NT2/D1 (cell line): ENCODE results near the gene SMIM12.
A peak's percentile ranks its signal among the peaks of the same experiment; 100 is the strongest.

Experiments
- DNase-seq: peaks from one replicate; pipeline ENCODE4 v3.0.0-alpha.2; 2011; ENCODE audit warnings: low read depth, low spot score
- H3K27me3 ChIP-seq: 2 replicates; pipeline ENCODE4 v1.6.0; 2011; ENCODE audit warnings: mild to moderate bottlenecking; ENCODE audit not compliant: insufficient read length, insufficient read depth
- H3K36me3 ChIP-seq: 2 replicates; pipeline ENCODE4 v1.6.1; 2011; ENCODE audit warnings: mild to moderate bottlenecking, low read length, mixed read lengths; ENCODE audit not compliant: insufficient read depth, insufficient read length
- H3K4me1 ChIP-seq: 2 replicates; pipeline ENCODE4 v1.5.1; 2011; ENCODE audit not compliant: insufficient read depth, insufficient read length
- H3K4me3 ChIP-seq: 2 replicates; pipeline ENCODE4 v1.5.1; 2011; ENCODE audit warnings: low read depth; ENCODE audit not compliant: insufficient read length
- H3K9ac ChIP-seq: 2 replicates; pipeline ENCODE4 v1.6.0; 2011; ENCODE audit warnings: low read depth; ENCODE audit not compliant: insufficient read length
- H3K9me3 ChIP-seq: 2 replicates; pipeline ENCODE4 v1.5.1; 2011; ENCODE audit warnings: mild to moderate bottlenecking, low read length; ENCODE audit not compliant: insufficient read depth
- SUZ12 ChIP-seq: IDR thresholded peaks from 2 replicates; pipeline ENCODE4 v1.6.1; 2011; ENCODE audit not compliant: insufficient read length, insufficient read depth; ENCODE audit errors: extremely low read depth
- YY1 ChIP-seq: IDR thresholded peaks from 2 replicates; pipeline ENCODE4 v1.6.1; 2011; ENCODE audit not compliant: insufficient read length, insufficient read depth
- ZNF274 ChIP-seq: IDR thresholded peaks from 2 replicates; pipeline ENCODE4 v1.6.1; 2011; ENCODE audit warnings: mild to moderate bottlenecking, low read depth, low read length

The SMIM12 gene

GRCh38 chr1:34865573-34865972, 6.0 kb upstream of the SMIM12 start:
- no peak for DNase-seq
- peak overlapping the region; percentile 88 for H3K9ac ChIP-seq
- H3K4me3 ChIP-seq: peak overlapping the region; percentile 64
- H3K4me1 ChIP-seq: no peaks in the 10 kb centered on the region
- peaks cover 41% of the 10 kb centered on the region for H3K27me3 ChIP-seq
- no peaks in the 10 kb centered on the region for H3K36me3 ChIP-seq
- no peak for TF ChIP-seq ZNF274
- TF ChIP-seq YY1: no peak
- TF ChIP-seq SUZ12: no peak
- H3K9me3 ChIP-seq: no peaks in the 10 kb centered on the region

DNA sequence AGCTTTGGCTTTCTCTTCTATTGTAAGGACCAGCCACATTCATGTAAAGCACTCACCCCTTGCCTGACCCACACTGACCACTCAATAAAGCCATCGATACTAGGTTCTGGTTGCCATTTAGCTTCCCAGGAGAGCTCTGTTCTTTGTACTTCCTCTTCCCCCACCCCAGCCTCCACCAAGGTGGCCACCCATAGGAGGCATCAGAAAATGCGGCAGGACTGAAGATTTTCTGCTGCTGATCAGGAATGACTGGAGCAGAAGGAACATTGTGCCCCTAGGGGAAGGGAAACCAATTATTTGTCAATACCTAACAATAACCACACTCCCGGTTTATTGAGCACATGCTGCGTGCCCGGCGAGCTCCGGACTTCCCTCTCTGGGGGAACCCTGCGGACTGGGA, 5.2 kb upstream of the SMIM12 start:
- H3K9me3 ChIP-seq: no peaks in the 10 kb centered on the region
- TF ChIP-seq ZNF274 (no peak), YY1 (no peak), SUZ12 (no peak)
- peaks cover 41% of the 10 kb centered on the region for H3K27me3 ChIP-seq
- no peak for DNase-seq
- H3K36me3 ChIP-seq: no peaks in the 10 kb centered on the region
- H3K9ac ChIP-seq: no peak overlapping the region
- no peak overlapping the region for H3K4me3 ChIP-seq
- no peaks in the 10 kb centered on the region for H3K4me1 ChIP-seq

GRCh38 chr1:34863501-34863900, 4.0 kb upstream of the SMIM12 start:
- Histone ChIP-seq H3K4me1 (no peaks in the 10 kb centered on the region), H3K9me3 (no peaks in the 10 kb centered on the region), H3K27me3 (peaks cover 41% of the 10 kb centered on the region)

DNA sequence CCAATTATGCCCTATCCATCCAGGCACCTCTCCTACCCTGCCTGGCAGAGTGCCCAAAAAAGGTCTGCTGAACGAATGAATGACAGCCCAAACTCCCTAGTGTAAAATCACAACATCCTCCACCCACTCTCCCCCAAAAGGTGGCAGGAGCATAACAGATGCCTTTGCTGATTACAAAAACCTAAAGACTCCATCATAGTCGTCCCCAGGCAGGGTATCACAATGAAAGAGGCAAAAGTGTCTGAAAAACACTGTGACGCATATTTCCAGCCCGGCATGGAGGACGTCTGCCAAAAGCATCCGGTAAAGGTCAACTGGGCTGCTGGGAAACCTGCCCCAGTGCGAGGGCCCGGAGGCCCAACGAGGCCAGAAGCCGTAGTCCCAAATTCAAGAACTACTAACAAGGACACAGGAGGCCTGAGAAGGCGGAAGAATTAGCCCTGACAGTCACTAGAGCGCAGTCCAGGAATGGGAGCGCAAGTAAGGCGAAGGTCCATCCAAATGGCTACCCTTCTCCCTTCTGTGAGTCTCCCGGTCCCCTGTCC, 576 bp downstream of the SMIM12 start:
- H3K9me3 ChIP-seq: no peaks in the 10 kb centered on the region
- H3K9ac ChIP-seq: peak overlapping the region; percentile 99
- H3K4me1 ChIP-seq: no peaks in the 10 kb centered on the region
- H3K36me3 ChIP-seq: peaks cover 36% of the 10 kb centered on the region
- TF ChIP-seq SUZ12: no peak
- no peak for TF ChIP-seq ZNF274
- TF ChIP-seq YY1: no peak
- peak overlapping the region; percentile 100 for H3K4me3 ChIP-seq
- peaks cover 4% of the 10 kb centered on the region for H3K27me3 ChIP-seq
- no peak for DNase-seq

More at GRCh38 chr1:34863501-34863900, 4.0 kb upstream of the SMIM12 start:
- TF ChIP-seq YY1 (no peak), SUZ12 (no peak), ZNF274 (no peak)
- Histone ChIP-seq H3K36me3 (no peaks in the 10 kb centered on the region), H3K9ac (no peak overlapping the region), H3K4me3 (no peak overlapping the region)
- DNase-seq: no peak

GRCh38 chr1:34856697-34857096, 2.9 kb downstream of the SMIM12 start:
- H3K27me3 ChIP-seq: no peaks in the 10 kb centered on the region
- no peak overlapping the region for H3K4me3 ChIP-seq
- H3K9ac ChIP-seq: no peak overlapping the region
- TF ChIP-seq SUZ12 (no peak), YY1 (no peak), ZNF274 (no peak)
- DNase-seq: no peak
- H3K36me3 ChIP-seq: peaks cover 54% of the 10 kb centered on the region
- H3K9me3 ChIP-seq: no peaks in the 10 kb centered on the region
- H3K4me1 ChIP-seq: no peaks in the 10 kb centered on the region

DNA sequence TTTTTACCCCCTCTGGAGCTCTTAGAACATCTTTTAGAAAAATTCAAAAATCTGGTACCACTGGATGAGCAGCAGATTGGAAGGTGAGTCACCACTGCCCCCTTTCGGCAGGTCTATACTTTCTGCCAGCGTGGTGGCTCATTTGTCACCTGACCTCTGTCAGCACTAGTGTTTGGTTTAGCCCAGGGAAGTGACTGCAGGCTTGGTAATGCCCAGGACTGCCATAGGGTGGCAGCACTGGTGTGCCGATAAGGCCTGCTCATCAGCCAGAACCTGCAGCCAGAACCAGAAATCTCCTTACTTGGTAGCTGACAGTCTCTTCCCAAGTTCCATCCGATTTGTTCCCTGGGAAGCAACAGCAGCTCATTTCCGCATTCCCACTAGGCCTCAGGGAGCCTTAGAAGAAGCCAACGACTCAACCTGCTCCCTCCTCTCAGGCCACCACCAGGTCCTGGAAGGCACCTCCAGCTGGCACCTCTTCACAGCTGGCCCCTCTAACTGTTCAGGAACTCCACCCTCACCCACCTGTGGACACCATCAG, 6.8 kb downstream of the SMIM12 start:
- peaks cover 81% of the 10 kb centered on the region for H3K36me3 ChIP-seq
- DNase-seq: peak; percentile 99
- H3K27me3 ChIP-seq: no peaks in the 10 kb centered on the region
- H3K4me3 ChIP-seq: no peak overlapping the region
- TF ChIP-seq YY1 (no peak), ZNF274 (no peak), SUZ12 (no peak)
- H3K9me3 ChIP-seq: no peaks in the 10 kb centered on the region
- peaks cover 2% of the 10 kb centered on the region for H3K4me1 ChIP-seq
- H3K9ac ChIP-seq: no peak overlapping the region

DNA sequence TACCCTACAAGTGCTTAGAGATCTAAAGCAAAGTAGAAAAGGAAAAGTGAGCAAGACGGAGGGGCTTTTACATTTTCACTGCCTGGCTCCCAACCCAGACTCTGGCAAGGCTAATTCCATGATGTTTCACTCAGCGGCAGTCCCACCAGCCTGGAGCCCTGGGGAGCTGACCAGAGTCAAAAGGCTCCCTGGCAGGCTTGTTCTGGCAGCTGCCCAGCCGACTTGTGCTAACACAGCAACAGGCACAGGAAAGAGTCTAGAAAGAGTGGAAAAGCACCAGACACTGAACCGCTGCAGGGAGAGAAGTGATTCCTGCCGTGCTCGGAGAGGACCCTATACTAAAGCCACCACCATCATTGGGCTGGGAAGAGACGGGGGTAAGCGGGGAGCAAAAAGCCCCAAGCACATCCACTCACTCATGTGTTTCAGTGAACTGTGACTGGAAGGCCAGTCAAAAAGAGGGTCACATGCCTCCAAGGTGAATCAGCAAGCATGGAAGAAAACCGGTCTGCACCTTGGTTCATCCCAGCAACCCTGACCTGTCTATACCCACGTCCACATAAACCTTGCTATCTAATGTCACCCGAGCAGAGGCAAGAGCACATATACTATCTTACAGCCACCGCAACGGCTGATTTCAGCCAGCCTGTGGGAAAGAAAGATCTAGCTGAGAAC, 8.0 kb downstream of the SMIM12 start:
- H3K9me3 ChIP-seq: no peaks in the 10 kb centered on the region
- no peak overlapping the region for H3K4me3 ChIP-seq
- H3K4me1 ChIP-seq: peaks cover 2% of the 10 kb centered on the region
- no peak for TF ChIP-seq SUZ12
- TF ChIP-seq YY1: no peak
- no peak for TF ChIP-seq ZNF274
- H3K36me3 ChIP-seq: peaks cover 72% of the 10 kb centered on the region
- no peak overlapping the region for H3K9ac ChIP-seq
- no peaks in the 10 kb centered on the region for H3K27me3 ChIP-seq
- DNase-seq: no peak
